HG03457 (cell line): Measurements from ENCODE around the gene SMAD3.

ENCODE experiments used
- ATAC-seq: cut with Tn5 transposase; IDR thresholded peaks from one replicate; pipeline ENCODE4 v1.9.1; 2021; ENCODE audit warnings: moderate number of reproducible peaks; ENCODE audit not compliant: unreplicated experiment

Gene SMAD3

GRCh38 chr15:67156834-67157233, 91.4 kb downstream of the SMAD3 start:
- ATAC-seq: no peak

- no peak for ATAC-seq
These were observed 92.3 kb downstream of the SMAD3 start for GRCh38 chr15:67157521-67158252.

GRCh38 chr15:67158367-67158766, 93.0 kb downstream of the SMAD3 start:
- no peak for ATAC-seq

GRCh38 chr15:67161412-67161811, 96.0 kb downstream of the SMAD3 start:
- no peak for ATAC-seq

GRCh38 chr15:67161881-67162280, 96.5 kb downstream of the SMAD3 start:
- ATAC-seq: no peak

GRCh38 chr15:67163180-67163579, 97.8 kb downstream of the SMAD3 start:
- ATAC-seq: no peak

GRCh38 chr15:67164401-67164791, 99.0 kb downstream of the SMAD3 start:
- no peak for ATAC-seq

GRCh38 chr15:67164811-67165253, 99.4 kb downstream of the SMAD3 start:
- ATAC-seq: no peak

- ATAC-seq: no peak
These were observed 100.2 kb downstream of the SMAD3 start for GRCh38 chr15:67165254-67166253.

- no peak for ATAC-seq
These were observed 101.0 kb downstream of the SMAD3 start for GRCh38 chr15:67166280-67167009.

- ATAC-seq: no peak
These were observed 101.7 kb downstream of the SMAD3 start for GRCh38 chr15:67167091-67167490.

- ATAC-seq: no peak
These were observed 103.3 kb downstream of the SMAD3 start for GRCh38 chr15:67168694-67169093.

GRCh38 chr15:67170143-67170925, 104.9 kb downstream of the SMAD3 start:
- ATAC-seq: no peak

- no peak for ATAC-seq
These were observed 106.1 kb downstream of the SMAD3 start for GRCh38 chr15:67171471-67171870.

GRCh38 chr15:67172172-67172571, 106.8 kb downstream of the SMAD3 start:
- no peak for ATAC-seq

- ATAC-seq: no peak
These were observed 107.6 kb downstream of the SMAD3 start for GRCh38 chr15:67173005-67173404.

GRCh38 chr15:67173786-67174185, 108.4 kb downstream of the SMAD3 start:
- no peak for ATAC-seq

GRCh38 chr15:67174446-67174845, 109.0 kb downstream of the SMAD3 start:
- no peak for ATAC-seq

- ATAC-seq: no peak
These were observed 109.6 kb downstream of the SMAD3 start for GRCh38 chr15:67174864-67175573.

- ATAC-seq: no peak
These were observed 110.3 kb downstream of the SMAD3 start for GRCh38 chr15:67175643-67176071.
